ENCODE measurements around the gene DAD1. TPM values are rescaled to one million over a fixed set of nuclear protein-coding genes. Genes with fewer than 3 reads are reported as not detected.
"Not testable (repeated sequence)": the region's sequence is repeated elsewhere in the genome, so short reads cannot be mapped to it uniquely, and the experiment has no call there.

The DAD1 gene
- total RNA-seq, 2 donors from 2014 or later, result 109 to 236 TPM

- TF ChIP-seq, protein P1, sequence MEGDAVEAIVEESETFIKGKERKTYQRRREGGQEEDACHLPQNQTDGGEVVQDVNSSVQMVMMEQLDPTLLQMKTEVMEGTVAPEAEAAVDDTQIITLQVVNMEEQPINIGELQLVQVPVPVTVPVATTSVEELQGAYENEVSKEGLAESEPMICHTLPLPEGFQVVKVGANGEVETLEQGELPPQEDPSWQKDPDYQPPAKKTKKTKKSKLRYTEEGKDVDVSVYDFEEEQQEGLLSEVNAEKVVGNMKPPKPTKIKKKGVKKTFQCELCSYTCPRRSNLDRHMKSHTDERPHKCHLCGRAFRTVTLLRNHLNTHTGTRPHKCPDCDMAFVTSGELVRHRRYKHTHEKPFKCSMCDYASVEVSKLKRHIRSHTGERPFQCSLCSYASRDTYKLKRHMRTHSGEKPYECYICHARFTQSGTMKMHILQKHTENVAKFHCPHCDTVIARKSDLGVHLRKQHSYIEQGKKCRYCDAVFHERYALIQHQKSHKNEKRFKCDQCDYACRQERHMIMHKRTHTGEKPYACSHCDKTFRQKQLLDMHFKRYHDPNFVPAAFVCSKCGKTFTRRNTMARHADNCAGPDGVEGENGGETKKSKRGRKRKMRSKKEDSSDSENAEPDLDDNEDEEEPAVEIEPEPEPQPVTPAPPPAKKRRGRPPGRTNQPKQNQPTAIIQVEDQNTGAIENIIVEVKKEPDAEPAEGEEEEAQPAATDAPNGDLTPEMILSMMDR (IDR thresholded peaks at IDR 0.05), result no peak
Observed at GRCh38 chr14:22596354-22596879, 7.4 kb upstream of the DAD1 start.

GRCh38 chr14:22594156-22594716 lies 5.2 kb upstream of the DAD1 start:
- H3K27ac ChIP-seq, result no peak overlapping the region
- H3K36me3 ChIP-seq, result no peaks in the 10 kb centered on the region
- no peaks in the 10 kb centered on the region for H3K9me3 ChIP-seq
- no peak overlapping the region for H3K4me3 ChIP-seq
- DNase-seq (ENCODE audit: low spot score) (no peak), ATAC-seq (ENCODE audit: insufficient number of reproducible peaks, low FRiP score, low read depth) (no peak)
- H3K4me1 ChIP-seq (ENCODE audit: control insufficient read depth in 1 of 2, low read depth in 2 of 2), result peaks cover 9 to 21% of the 10 kb centered on the region in 2 donors
- TF ChIP-seq, protein P1 (IDR thresholded peaks at IDR 0.05), result no peak
- H3K27me3 ChIP-seq (replicated peaks; ENCODE audit: insufficient read depth), result no peaks in the 10 kb centered on the region

More at GRCh38 chr14:22596354-22596879, 7.4 kb upstream of the DAD1 start:
- Histone ChIP-seq H3K9me3 (no peaks in the 10 kb centered on the region), H3K27me3 (replicated peaks; ENCODE audit: insufficient read depth) (no peaks in the 10 kb centered on the region), H3K27ac (no peak overlapping the region), H3K36me3 (peaks cover under 1% of the 10 kb centered on the region), H3K4me3 (no peak overlapping the region), H3K4me1 (ENCODE audit: control insufficient read depth in 1 of 2, low read depth in 2 of 2) (peaks cover 13 to 26% of the 10 kb centered on the region in 2 donors)
- DNase-seq (ENCODE audit: low spot score), result no peak
- ATAC-seq (ENCODE audit: insufficient number of reproducible peaks, low FRiP score, low read depth), result no peak

DNA sequence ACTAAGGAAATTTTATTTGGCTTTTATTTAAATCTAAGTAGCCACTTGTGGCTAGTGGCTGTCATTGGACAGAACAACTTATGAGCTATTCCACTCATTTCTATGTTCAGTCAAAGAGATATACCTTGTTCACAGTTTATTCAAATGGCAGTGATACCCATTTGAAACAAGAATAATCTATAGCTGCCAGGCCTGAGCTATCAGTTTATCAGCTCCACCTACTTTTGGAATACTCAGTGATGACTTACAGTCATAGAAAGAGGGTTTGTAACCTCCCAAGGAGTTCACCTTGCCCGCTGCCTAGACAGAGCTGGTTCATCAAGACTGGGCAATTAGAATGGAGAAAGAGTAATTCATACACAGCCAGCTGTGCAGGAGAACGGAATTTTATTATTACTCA lies 4.6 kb upstream of the DAD1 start:
- no peak overlapping the region for H3K27ac ChIP-seq
- DNase-seq (ENCODE audit: low spot score) (no peak), ATAC-seq (ENCODE audit: insufficient number of reproducible peaks, low FRiP score, low read depth) (no peak)
- H3K9me3 ChIP-seq, result no peaks in the 10 kb centered on the region
- TF ChIP-seq, protein P1 (IDR thresholded peaks at IDR 0.05), result no peak
- H3K4me1 ChIP-seq (ENCODE audit: control insufficient read depth in 1 of 2, low read depth in 2 of 2), result peaks cover 9 to 14% of the 10 kb centered on the region in 2 donors
- no peaks in the 10 kb centered on the region for H3K27me3 ChIP-seq (replicated peaks; ENCODE audit: insufficient read depth)
- H3K4me3 ChIP-seq, result no peak overlapping the region
- no peaks in the 10 kb centered on the region for H3K36me3 ChIP-seq

DNA sequence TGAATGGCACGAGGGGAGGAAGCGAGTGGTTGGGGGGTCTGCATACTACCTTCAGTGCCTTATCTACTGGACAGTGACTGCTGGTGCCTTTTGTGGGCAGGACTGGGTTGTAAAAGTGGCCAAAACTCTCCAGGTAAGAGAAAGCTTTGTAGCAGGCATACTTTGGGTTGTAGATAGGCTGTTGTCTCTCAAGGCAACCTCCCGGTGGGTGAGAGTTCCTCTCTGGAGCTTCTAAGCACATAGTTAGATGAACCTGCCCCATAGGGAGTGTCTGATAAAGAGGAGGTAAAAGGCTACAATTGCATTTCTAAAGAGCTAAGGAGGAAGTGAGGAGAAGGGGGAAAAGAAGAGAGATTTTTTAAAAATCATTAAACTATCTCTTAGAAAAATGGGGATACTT lies 4.2 kb upstream of the DAD1 start:
- no peaks in the 10 kb centered on the region for H3K27me3 ChIP-seq (replicated peaks; ENCODE audit: insufficient read depth)
- ATAC-seq (ENCODE audit: insufficient number of reproducible peaks, low FRiP score, low read depth) (no peak), DNase-seq (ENCODE audit: low spot score) (no peak)
- no peaks in the 10 kb centered on the region for H3K36me3 ChIP-seq
- TF ChIP-seq, protein P1 (IDR thresholded peaks at IDR 0.05), result no peak
- H3K27ac ChIP-seq, result no peak overlapping the region
- no peak overlapping the region for H3K4me3 ChIP-seq
- H3K4me1 ChIP-seq (ENCODE audit: control insufficient read depth in 1 of 2, low read depth in 2 of 2), result peaks cover 9 to 16% of the 10 kb centered on the region in 2 donors
- H3K9me3 ChIP-seq, result no peaks in the 10 kb centered on the region

GRCh38 chr14:22588526-22589095 lies 413 bp downstream of the DAD1 start:
- H3K4me1 ChIP-seq (ENCODE audit: control insufficient read depth in 1 of 2, low read depth in 2 of 2), result peaks cover 37 to 55% of the 10 kb centered on the region in 2 donors
- no peaks in the 10 kb centered on the region for H3K36me3 ChIP-seq

GRCh38 chr14:22587677-22588422 lies 1.2 kb downstream of the DAD1 start:
- peaks cover 37 to 61% of the 10 kb centered on the region in 2 donors for H3K4me1 ChIP-seq (ENCODE audit: control insufficient read depth in 1 of 2, low read depth in 2 of 2)
- ATAC-seq (ENCODE audit: insufficient number of reproducible peaks, low FRiP score, low read depth); DNase-seq (ENCODE audit: low spot score); H3K36me3 ChIP-seq; H3K9me3 ChIP-seq; H3K27me3 ChIP-seq (replicated peaks; ENCODE audit: insufficient read depth): not testable (repeated sequence)
- H3K4me3 ChIP-seq, result peak overlapping the region; percentile 83
- H3K27ac ChIP-seq, result peak overlapping the region; percentile 78 to 98

More at GRCh38 chr14:22588526-22589095, 413 bp downstream of the DAD1 start:
- H3K9me3 ChIP-seq, result no peaks in the 10 kb centered on the region
- no peaks in the 10 kb centered on the region for H3K27me3 ChIP-seq (replicated peaks; ENCODE audit: insufficient read depth)
- TF ChIP-seq, protein P1 (IDR thresholded peaks at IDR 0.05), result no peak
- DNase-seq (ENCODE audit: low spot score) (no peak), ATAC-seq (ENCODE audit: insufficient number of reproducible peaks, low FRiP score, low read depth) (peak; percentile 2)
- peak overlapping the region; percentile 78 to 98 for H3K27ac ChIP-seq
- peak overlapping the region; percentile 83 for H3K4me3 ChIP-seq

Measured in thoracic aorta (tissue), 2 donors.